Upper lobe of left lung (tissue), 6 donors: ENCODE measurements around the gene LAYN. TPM values are rescaled to one million over a fixed set of nuclear protein-coding genes. Genes with fewer than 3 reads are reported as not detected.

ENCODE experiments used
- ATAC-seq, 2 donors: fragments of 200-7000 bp; cut with Tn5 transposase; one replicate each; pipeline ENCODE4 v1.9.1; 2022; ENCODE audit warnings: mild to moderate bottlenecking in 2 of 2, moderate library complexity in 2 of 2; ENCODE audit not compliant: low FRiP score in 2 of 2
- DNase-seq, 2 donors: peaks; one replicate each; pipeline ENCODE4 v3.0.0-alpha.2; 2019 to 2020
- H3K27ac ChIP-seq, 4 donors: fragments of 200-600 bp; sonication (generic); one replicate each; pipeline ENCODE4 v1.5.1; 2016 to 2019
- H3K27me3 ChIP-seq, 4 donors: fragments of 200-600 bp; sonication (generic); one replicate each; pipeline ENCODE4 v1.5.1; 2017 to 2019
- H3K36me3 ChIP-seq, 4 donors: fragments of 200-600 bp; sonication (generic); one replicate each; pipeline ENCODE4 v1.5.1; 2016 to 2019
- H3K4me1 ChIP-seq, 4 donors: fragments of 200-600 bp; sonication (generic); one replicate each; pipeline ENCODE4 v1.5.1; 2018 to 2019
- H3K4me3 ChIP-seq, 4 donors: fragments of 200-600 bp; sonication (generic); one replicate each; pipeline ENCODE4 v1.5.1; 2017 to 2019; ENCODE audit warnings: mild to moderate bottlenecking in 2 of 4, moderate library complexity in 1 of 4
- H3K9me3 ChIP-seq, 4 donors: fragments of 200-600 bp; sonication (generic); one replicate each; pipeline ENCODE4 v1.5.1; 2018 to 2019
- CTCF ChIP-seq, 6 experiments: fragments of 450-650 bp in 4 of 6; fragments of 200-600 bp in 2 of 6; sonication (generic) in 2 of 6; IDR thresholded peaks; one replicate each; pipeline ENCODE4 v1.5.1; 2016 to 2019; ENCODE audit warnings: antibody characterized with exemption in 6 of 6
- EP300 ChIP-seq, 4 donors: sonication (generic); formaldehyde crosslinking; IDR thresholded peaks; one replicate each; pipeline ENCODE4 v1.5.1; 2017; ENCODE audit warnings: antibody characterized with exemption in 4 of 4, control low read depth in 2 of 4
- POLR2A ChIP-seq, 4 donors: fragments of 450-650 bp; IDR thresholded peaks; one replicate each; pipeline ENCODE4 v1.5.1; 2016 to 2017; ENCODE audit warnings: antibody characterized with exemption in 4 of 4, mild to moderate bottlenecking in 2 of 4
- POLR2AphosphoS5 ChIP-seq, 2 donors: sonication (generic); formaldehyde crosslinking; IDR thresholded peaks; one replicate each; pipeline ENCODE4 v1.5.1; 2017; ENCODE audit warnings: antibody characterized with exemption in 2 of 2
- WGBS, 2 donors: methylation state at CpG; one replicate each; pipeline ENCODE4 v1.1.5; 2017 to 2018; 5-methylcytosine and 5-hydroxymethylcytosine counted together
- total RNA-seq, 6 donors: library from RNA; depleted of rRNA in 4 of 6; stranded (reverse); fragments of >200 nt in 4 of 6; gene quantifications; one replicate each; pipeline versions ENCODE4 v1.1.0 to v1.2.1, GENCODE V29; 2016 to 2021
- donor health status: DM: no; HTN: no; CAD: no; lungs with moderate emphysema.
- donor health status: DM: no; HTN: yes; CAD: no; lungs with severe emphysema.

LAYN gene
- total RNA-seq, 6 donors from 2014 or later: 3.1 to 46.6 (median 13.9) TPM

- H3K27me3 ChIP-seq: no peaks in the 10 kb centered on the region
- WGBS, 2 donors: 48 to 57% methylated on average over 1 of the region's 1 CpG
- ATAC-seq (no peak), DNase-seq (no peak)
- H3K4me3 ChIP-seq: no peak overlapping the region
- no peak overlapping the region for H3K27ac ChIP-seq
- H3K4me1 ChIP-seq: no peaks in the 10 kb centered on the region
- H3K9me3 ChIP-seq: no peaks in the 10 kb centered on the region
- no peaks in the 10 kb centered on the region for H3K36me3 ChIP-seq
- TF ChIP-seq POLR2A (IDR thresholded peaks at IDR 0.05) (no peak), CTCF (IDR thresholded peaks at IDR 0.05) (no peak), POLR2AphosphoS5 (IDR thresholded peaks at IDR 0.05) (no peak)
Observed at GRCh38 chr11:111528557-111528956, 12.0 kb upstream of the LAYN start.

GRCh38 chr11:111530091-111530490 is 10.4 kb upstream of the LAYN start:
- H3K4me1 ChIP-seq: no peaks in the 10 kb centered on the region
- no peaks in the 10 kb centered on the region for H3K9me3 ChIP-seq
- no peaks in the 10 kb centered on the region for H3K36me3 ChIP-seq
- no peaks in the 10 kb centered on the region for H3K27me3 ChIP-seq
- ATAC-seq: no peak
- no peak overlapping the region for H3K27ac ChIP-seq
- DNase-seq: no peak
- WGBS, 2 donors: 70 to 72% methylated on average over 3 of the region's 3 CpGs
- no peak overlapping the region for H3K4me3 ChIP-seq
- TF ChIP-seq POLR2A (IDR thresholded peaks at IDR 0.05) (no peak), EP300 (IDR thresholded peaks at IDR 0.05) (no peak), CTCF (IDR thresholded peaks at IDR 0.05) (no peak), POLR2AphosphoS5 (IDR thresholded peaks at IDR 0.05) (no peak)

GRCh38 chr11:111531136-111531535 is 9.4 kb upstream of the LAYN start:
- no peaks in the 10 kb centered on the region for H3K27me3 ChIP-seq
- H3K4me3 ChIP-seq: no peak overlapping the region
- no peaks in the 10 kb centered on the region for H3K4me1 ChIP-seq
- H3K9me3 ChIP-seq: no peaks in the 10 kb centered on the region
- DNase-seq (no peak), ATAC-seq (no peak)
- no peaks in the 10 kb centered on the region for H3K36me3 ChIP-seq
- H3K27ac ChIP-seq: no peak overlapping the region
- TF ChIP-seq EP300 (IDR thresholded peaks at IDR 0.05) (no peak), POLR2AphosphoS5 (IDR thresholded peaks at IDR 0.05) (no peak), POLR2A (IDR thresholded peaks at IDR 0.05) (no peak), CTCF (IDR thresholded peaks at IDR 0.05) (no peak)

GRCh38 chr11:111531687-111532364 is 8.7 kb upstream of the LAYN start:
- no peak overlapping the region for H3K27ac ChIP-seq
- DNase-seq (no peak), ATAC-seq (peak in 1 of 2 donors; percentile 71)
- TF ChIP-seq POLR2A (IDR thresholded peaks at IDR 0.05) (no peak), CTCF (IDR thresholded peaks at IDR 0.05) (no peak), EP300 (IDR thresholded peaks at IDR 0.05) (no peak), POLR2AphosphoS5 (IDR thresholded peaks at IDR 0.05) (no peak)
- no peaks in the 10 kb centered on the region for H3K9me3 ChIP-seq
- H3K4me1 ChIP-seq: no peaks in the 10 kb centered on the region
- H3K4me3 ChIP-seq: no peak overlapping the region
- no peaks in the 10 kb centered on the region for H3K36me3 ChIP-seq
- H3K27me3 ChIP-seq: no peaks in the 10 kb centered on the region
- 68 to 83% methylated on average over 9 of the region's 9 CpGs for WGBS, 2 donors

GRCh38 chr11:111532365-111532709 is 8.2 kb upstream of the LAYN start:
- WGBS, 2 donors: 78 to 83% methylated on average over 5 of the region's 5 CpGs
- ATAC-seq: no peak

More at GRCh38 chr11:111532365-111532709, 8.2 kb upstream of the LAYN start:
- TF ChIP-seq EP300 (IDR thresholded peaks at IDR 0.05) (no peak), CTCF (IDR thresholded peaks at IDR 0.05) (no peak), POLR2A (IDR thresholded peaks at IDR 0.05) (no peak), POLR2AphosphoS5 (IDR thresholded peaks at IDR 0.05) (no peak)
- no peak overlapping the region for H3K27ac ChIP-seq
- DNase-seq: no peak
- H3K4me1 ChIP-seq: no peaks in the 10 kb centered on the region
- no peak overlapping the region for H3K4me3 ChIP-seq
- no peaks in the 10 kb centered on the region for H3K9me3 ChIP-seq
- H3K27me3 ChIP-seq: no peaks in the 10 kb centered on the region
- no peaks in the 10 kb centered on the region for H3K36me3 ChIP-seq
